ENCODE measurements around the gene SEMA6A.

DNA sequence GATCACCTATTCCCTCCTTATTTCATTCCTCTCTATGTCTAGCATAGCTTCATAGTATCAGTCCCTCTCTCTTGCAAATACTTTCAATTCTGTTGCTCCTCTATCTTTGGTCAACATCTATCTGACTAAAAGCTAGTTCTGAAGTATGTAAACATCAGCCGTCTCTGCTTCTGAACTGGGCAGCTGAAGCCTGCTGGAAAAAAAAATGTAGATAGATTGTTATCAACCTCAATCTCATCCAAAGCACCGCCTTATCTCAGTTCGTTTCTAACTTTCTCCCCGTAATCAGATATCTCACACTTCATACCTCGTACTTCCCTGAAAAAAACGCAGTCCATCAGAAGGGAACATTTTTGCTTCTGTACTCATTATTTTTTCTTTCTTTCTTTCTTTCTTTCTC is 4.5 kb upstream of the SEMA6A start:
- TF ChIP-seq, protein P1, sequence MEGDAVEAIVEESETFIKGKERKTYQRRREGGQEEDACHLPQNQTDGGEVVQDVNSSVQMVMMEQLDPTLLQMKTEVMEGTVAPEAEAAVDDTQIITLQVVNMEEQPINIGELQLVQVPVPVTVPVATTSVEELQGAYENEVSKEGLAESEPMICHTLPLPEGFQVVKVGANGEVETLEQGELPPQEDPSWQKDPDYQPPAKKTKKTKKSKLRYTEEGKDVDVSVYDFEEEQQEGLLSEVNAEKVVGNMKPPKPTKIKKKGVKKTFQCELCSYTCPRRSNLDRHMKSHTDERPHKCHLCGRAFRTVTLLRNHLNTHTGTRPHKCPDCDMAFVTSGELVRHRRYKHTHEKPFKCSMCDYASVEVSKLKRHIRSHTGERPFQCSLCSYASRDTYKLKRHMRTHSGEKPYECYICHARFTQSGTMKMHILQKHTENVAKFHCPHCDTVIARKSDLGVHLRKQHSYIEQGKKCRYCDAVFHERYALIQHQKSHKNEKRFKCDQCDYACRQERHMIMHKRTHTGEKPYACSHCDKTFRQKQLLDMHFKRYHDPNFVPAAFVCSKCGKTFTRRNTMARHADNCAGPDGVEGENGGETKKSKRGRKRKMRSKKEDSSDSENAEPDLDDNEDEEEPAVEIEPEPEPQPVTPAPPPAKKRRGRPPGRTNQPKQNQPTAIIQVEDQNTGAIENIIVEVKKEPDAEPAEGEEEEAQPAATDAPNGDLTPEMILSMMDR (IDR thresholded peaks at IDR 0.05): no peak
- TF ChIP-seq POLR2A (IDR thresholded peaks at IDR 0.05): no peak

Measured in Peyer's patch (tissue), 4 donors.